A549 (cell line): Measurements from ENCODE around the gene ARID5A.
"Not testable (repeated sequence)": the region's sequence is repeated elsewhere in the genome, so short reads cannot be mapped to it uniquely, and the experiment has no call there.

ENCODE experiments used
- CTCF ChIP-seq: fragments of >200 bp; sonication (Bioruptor Twin); formaldehyde crosslinking; IDR thresholded peaks from 3 replicates; pipeline ENCODE4 v1.5.1; 2016
- EP300 ChIP-seq, 2 experiments: fragments of >200 bp; sonication (Bioruptor Twin); formaldehyde crosslinking; IDR thresholded peaks; 2 replicates in 1 of 2; 3 replicates in 1 of 2; pipeline ENCODE4 v1.6.1; 2016 to 2017
- JUN ChIP-seq, 2 experiments: fragments of >200 bp; sonication (Bioruptor Twin); formaldehyde crosslinking; IDR thresholded peaks; 2 replicates in 1 of 2; 3 replicates in 1 of 2; pipeline ENCODE4 v1.6.1; 2016 to 2017
- KDM5A ChIP-seq: fragments of 200-600 bp; sonication (generic); IDR thresholded peaks from 2 replicates; pipeline ENCODE4 v1.6.1; 2016; ENCODE audit warnings: antibody characterized with exemption, mild to moderate bottlenecking
- MAX ChIP-seq: IDR thresholded peaks from 2 replicates; pipeline ENCODE4 v1.6.1; 2012
- POLR2A ChIP-seq: IDR thresholded peaks from 2 replicates; pipeline ENCODE4 v1.6.1; 2012; ENCODE audit warnings: mild to moderate bottlenecking, low read length
- RAD21 ChIP-seq, 2 experiments: fragments of >200 bp in 1 of 2; sonication (Bioruptor Twin) in 1 of 2; formaldehyde crosslinking in 1 of 2; IDR thresholded peaks in 1 of 2; conservative IDR thresholded peaks in 1 of 2; 2 replicates in 1 of 2; 3 replicates in 1 of 2; pipeline ENCODE4 v1.6.1; 2012 to 2018; ENCODE audit warnings: inconsistent platforms in 1 of 2
- RARB ChIP-seq: fragments of 250-450 bp; sonication (Bioruptor Pico); IDR thresholded peaks from 2 replicates; pipeline ENCODE4 v1.8.0; 2021; ENCODE audit warnings: mild to moderate bottlenecking, moderate library complexity

GRCh38 chr2:96553957-96554292, 17.4 kb downstream of the ARID5A start:
- not testable (repeated sequence) for TF ChIP-seq RAD21 (conservative IDR thresholded peaks at IDR 0.05 in 1 of 2, IDR thresholded peaks at IDR 0.05 in 1 of 2); CTCF; EP300 (IDR thresholded peaks at IDR 0.05); RARB; JUN (IDR thresholded peaks at IDR 0.05); MAX; KDM5A; POLR2A
